ENCODE data around the gene SGMS1. TPM values are rescaled to one million over a fixed set of nuclear protein-coding genes. Genes with fewer than 3 reads are reported as not detected.
"Not testable (repeated sequence)": the region's sequence is repeated elsewhere in the genome, so short reads cannot be mapped to it uniquely, and the experiment has no call there.

SGMS1 gene
- total RNA-seq, 1 donor from 2014 or later: 25.0 TPM

DNA sequence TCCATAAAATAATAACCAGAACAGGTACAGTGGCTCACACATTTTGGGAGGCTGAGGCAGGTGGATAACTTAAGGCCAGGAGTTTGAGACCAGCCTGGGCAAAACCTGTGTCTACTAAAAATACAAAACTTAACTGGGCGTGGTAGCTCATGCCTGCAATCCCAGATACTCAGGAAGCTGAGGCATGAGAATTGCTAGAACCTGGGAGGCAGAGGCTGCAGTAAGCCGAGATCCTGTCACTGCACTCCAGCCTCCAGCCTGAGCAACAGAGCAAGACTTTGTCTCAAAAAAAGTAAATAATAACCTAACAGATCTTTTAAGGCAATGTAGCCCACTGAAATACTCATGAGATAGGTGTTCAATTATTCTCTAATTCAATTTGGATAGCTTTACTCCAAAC, 265.3 kb downstream of the SGMS1 start:
- Mint-ChIP-seq H3K27ac (no peak overlapping the region), H3K36me3 (ENCODE audit: insufficient read depth) (peaks cover 11% of the 10 kb centered on the region), H3K27me3 (no peaks in the 10 kb centered on the region), H3K9me3 (ENCODE audit: low read depth) (peaks cover 6% of the 10 kb centered on the region), H3K4me1 (ENCODE audit: low read depth) (peaks cover 8% of the 10 kb centered on the region), H3K4me3 (ENCODE audit: low read depth) (no peak overlapping the region)
- TF ChIP-seq, protein P1, sequence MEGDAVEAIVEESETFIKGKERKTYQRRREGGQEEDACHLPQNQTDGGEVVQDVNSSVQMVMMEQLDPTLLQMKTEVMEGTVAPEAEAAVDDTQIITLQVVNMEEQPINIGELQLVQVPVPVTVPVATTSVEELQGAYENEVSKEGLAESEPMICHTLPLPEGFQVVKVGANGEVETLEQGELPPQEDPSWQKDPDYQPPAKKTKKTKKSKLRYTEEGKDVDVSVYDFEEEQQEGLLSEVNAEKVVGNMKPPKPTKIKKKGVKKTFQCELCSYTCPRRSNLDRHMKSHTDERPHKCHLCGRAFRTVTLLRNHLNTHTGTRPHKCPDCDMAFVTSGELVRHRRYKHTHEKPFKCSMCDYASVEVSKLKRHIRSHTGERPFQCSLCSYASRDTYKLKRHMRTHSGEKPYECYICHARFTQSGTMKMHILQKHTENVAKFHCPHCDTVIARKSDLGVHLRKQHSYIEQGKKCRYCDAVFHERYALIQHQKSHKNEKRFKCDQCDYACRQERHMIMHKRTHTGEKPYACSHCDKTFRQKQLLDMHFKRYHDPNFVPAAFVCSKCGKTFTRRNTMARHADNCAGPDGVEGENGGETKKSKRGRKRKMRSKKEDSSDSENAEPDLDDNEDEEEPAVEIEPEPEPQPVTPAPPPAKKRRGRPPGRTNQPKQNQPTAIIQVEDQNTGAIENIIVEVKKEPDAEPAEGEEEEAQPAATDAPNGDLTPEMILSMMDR (IDR thresholded peaks at IDR 0.05; ENCODE audit: unreplicated experiment): no peak
- no peak for DNase-seq (ENCODE audit: low spot score, unreplicated experiment)

DNA sequence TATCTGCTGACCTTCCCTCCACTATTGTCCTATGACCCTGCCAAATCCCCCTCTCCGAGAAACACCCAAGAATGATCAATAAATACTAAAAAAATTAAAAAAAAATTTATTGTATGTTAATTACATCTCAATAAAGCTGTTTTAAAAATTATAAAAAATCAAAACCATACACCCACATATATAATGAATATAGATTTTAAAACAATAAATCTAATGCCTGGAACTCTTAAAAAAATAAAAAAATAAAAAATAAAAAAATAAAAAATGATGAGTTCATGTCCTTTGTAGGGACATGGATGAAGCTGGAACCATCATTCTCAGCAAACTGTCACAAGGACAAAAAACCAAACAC, 267.3 kb downstream of the SGMS1 start:
- H3K4me1 Mint-ChIP-seq (ENCODE audit: low read depth); H3K27ac Mint-ChIP-seq; H3K9me3 Mint-ChIP-seq (ENCODE audit: low read depth); H3K27me3 Mint-ChIP-seq; DNase-seq (ENCODE audit: low spot score, unreplicated experiment); H3K4me3 Mint-ChIP-seq (ENCODE audit: low read depth): not testable (repeated sequence)
- H3K36me3 Mint-ChIP-seq (ENCODE audit: insufficient read depth): peaks cover 11% of the 10 kb centered on the region

DNA sequence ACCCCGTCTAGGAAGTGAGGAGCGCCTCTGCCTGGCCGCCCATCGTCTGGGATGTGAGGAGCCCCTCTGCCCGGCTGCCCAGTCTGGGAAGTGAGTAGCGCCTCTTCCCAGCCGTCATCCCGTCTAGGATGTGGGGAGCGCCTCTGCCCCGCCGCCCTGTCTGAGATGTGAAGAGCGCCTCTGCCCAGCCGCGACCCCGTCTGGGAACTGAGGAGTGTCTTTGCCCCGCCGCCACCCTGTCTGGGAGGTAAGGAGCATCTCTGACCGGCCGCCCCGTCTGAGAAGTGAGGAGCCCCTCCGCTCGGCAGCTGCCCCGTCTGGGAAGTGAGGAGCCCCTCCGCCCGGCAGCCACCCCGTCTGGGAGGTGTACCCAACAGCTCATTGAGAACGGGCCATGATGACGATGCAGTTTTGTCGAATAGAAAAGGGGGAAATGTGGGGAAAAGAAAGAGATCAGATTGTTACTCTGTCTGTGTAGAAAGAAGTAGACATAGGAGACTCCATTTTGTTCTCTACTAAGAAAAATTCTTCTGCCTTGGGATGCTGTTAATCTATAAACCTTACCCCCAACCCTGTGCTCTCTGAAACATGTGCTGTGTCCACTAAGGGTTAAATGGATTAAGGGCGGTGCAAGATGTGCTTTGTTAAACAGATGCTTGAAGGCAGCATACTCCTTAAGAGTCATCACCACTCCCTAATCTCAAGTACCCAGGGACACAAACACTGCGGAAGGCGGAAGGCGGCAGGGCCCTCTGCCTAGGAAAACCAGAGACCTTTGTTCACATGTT, 267.9 kb downstream of the SGMS1 start:
- peaks cover 12% of the 10 kb centered on the region for H3K36me3 Mint-ChIP-seq (ENCODE audit: insufficient read depth)
- H3K9me3 Mint-ChIP-seq (ENCODE audit: low read depth); H3K4me3 Mint-ChIP-seq (ENCODE audit: low read depth); DNase-seq (ENCODE audit: low spot score, unreplicated experiment); H3K27ac Mint-ChIP-seq; H3K4me1 Mint-ChIP-seq (ENCODE audit: low read depth); H3K27me3 Mint-ChIP-seq: not testable (repeated sequence)

DNA sequence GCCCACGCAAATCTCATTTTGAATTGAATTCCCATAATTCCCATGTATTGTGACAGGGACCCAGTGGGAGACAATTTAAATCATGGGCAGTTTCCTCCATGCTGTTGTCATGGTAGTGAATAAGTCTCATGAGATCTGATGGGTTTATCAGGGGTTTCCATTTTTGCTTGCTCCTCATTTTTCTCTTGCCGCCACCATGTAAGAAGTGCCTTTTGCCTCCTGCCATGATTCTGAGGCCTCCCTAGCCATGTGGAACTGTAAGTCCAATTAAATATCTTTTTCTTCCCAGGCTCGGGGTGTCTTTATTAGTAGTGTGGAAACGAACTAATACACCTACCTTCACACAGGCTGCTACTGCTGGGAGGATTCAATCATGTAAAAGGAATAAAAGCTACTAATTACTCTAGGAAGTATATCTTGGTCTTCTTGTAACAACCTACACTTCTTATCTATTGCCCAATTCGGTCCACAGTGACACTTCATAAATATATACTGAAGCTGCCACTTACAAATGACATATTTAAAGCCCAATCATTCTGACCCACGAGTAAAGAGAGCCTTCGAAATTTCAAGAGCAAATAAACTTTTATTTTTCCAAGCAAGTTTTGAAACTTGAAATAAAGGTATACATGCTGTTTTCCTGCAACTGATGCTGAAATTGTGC, 272.1 kb downstream of the SGMS1 start:
- Mint-ChIP-seq H3K36me3 (ENCODE audit: insufficient read depth) (peaks cover 23% of the 10 kb centered on the region), H3K9me3 (ENCODE audit: low read depth) (peaks cover 22% of the 10 kb centered on the region), H3K27ac (no peak overlapping the region), H3K4me3 (ENCODE audit: low read depth) (no peak overlapping the region), H3K4me1 (ENCODE audit: low read depth) (no peaks in the 10 kb centered on the region), H3K27me3 (no peaks in the 10 kb centered on the region)
- TF ChIP-seq, protein P1 (IDR thresholded peaks at IDR 0.05; ENCODE audit: unreplicated experiment): no peak
- DNase-seq (ENCODE audit: low spot score, unreplicated experiment): no peak

DNA sequence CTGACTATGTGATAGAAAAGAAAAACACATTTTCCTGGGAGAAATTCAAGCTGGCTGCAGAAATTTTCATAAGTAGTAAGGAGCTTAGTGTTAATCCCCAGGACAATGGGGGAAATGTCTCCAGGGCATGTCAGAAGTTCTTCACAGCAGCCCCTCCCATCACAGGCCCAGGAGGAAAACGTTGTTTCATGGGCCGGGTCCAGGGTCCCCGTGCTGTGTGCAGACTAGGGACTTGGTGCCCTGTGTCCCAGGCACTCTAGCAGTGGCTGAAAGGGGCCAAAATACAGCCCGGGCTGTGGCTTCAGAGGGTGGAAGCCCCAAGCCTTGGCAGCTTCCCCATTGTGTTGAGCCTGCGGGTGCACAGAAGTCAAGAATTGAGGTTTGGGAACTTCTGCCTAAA, 273.4 kb downstream of the SGMS1 start:
- Mint-ChIP-seq H3K27ac (no peak overlapping the region), H3K4me3 (ENCODE audit: low read depth) (no peak overlapping the region), H3K36me3 (ENCODE audit: insufficient read depth) (peaks cover 20% of the 10 kb centered on the region), H3K9me3 (ENCODE audit: low read depth) (peaks cover 22% of the 10 kb centered on the region), H3K4me1 (ENCODE audit: low read depth) (no peaks in the 10 kb centered on the region), H3K27me3 (no peaks in the 10 kb centered on the region)
- no peak for DNase-seq (ENCODE audit: low spot score, unreplicated experiment)
- TF ChIP-seq, protein P1 (IDR thresholded peaks at IDR 0.05; ENCODE audit: unreplicated experiment): no peak

DNA sequence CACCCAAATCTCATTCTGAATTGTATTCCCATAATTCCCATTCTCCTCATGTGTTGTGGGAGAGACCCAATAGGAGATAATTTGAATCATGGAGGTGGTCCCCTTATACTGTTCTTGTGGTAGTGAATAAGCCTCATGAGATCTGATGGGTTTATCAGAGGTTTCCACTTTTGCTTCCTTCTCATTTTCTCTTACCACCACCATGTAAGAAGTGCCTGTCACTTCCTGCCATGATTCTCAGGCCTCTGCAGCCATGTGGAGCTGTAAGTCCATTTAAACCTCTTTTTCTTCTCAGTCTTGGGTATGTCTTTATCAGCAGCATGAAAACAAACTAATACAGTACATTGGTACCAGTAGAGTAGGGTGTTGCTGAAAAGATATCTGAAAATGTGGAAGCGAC, 274.2 kb downstream of the SGMS1 start:
- Mint-ChIP-seq H3K36me3 (ENCODE audit: insufficient read depth) (peaks cover 16% of the 10 kb centered on the region), H3K27me3 (no peaks in the 10 kb centered on the region), H3K9me3 (ENCODE audit: low read depth) (peaks cover 19% of the 10 kb centered on the region), H3K4me1 (ENCODE audit: low read depth) (no peaks in the 10 kb centered on the region), H3K27ac (no peak overlapping the region), H3K4me3 (ENCODE audit: low read depth) (no peak overlapping the region)
- TF ChIP-seq, protein P1 (IDR thresholded peaks at IDR 0.05; ENCODE audit: unreplicated experiment): no peak
- no peak for DNase-seq (ENCODE audit: low spot score, unreplicated experiment)

All from progenitor cell of endocrine pancreas (in vitro differentiated cells).